Lung (tissue), 12 donors: ENCODE data around the gene DAPP1. TPM values are rescaled to one million over a fixed set of nuclear protein-coding genes. Genes with fewer than 3 reads are reported as not detected.

Experiments used
- ATAC-seq: fragments of 200-7000 bp; cut with Tn5 transposase; one replicate; pipeline ENCODE4 v1.9.1; 2020; ENCODE audit warnings: moderate number of reproducible peaks; ENCODE audit not compliant: insufficient read depth, low FRiP score
- DNase-seq, 3 donors: peaks; one replicate each; pipeline ENCODE4 v3.0.0-alpha.2; 2013 to 2017
- H3K27ac ChIP-seq, 2 donors: one replicate each; pipeline ENCODE4 v1.5.1; 2013; ENCODE audit warnings: mild to moderate bottlenecking in 2 of 2, moderate library complexity in 2 of 2, control low read depth in 1 of 2, inconsistent platforms in 1 of 2, low read depth in 1 of 2, low read length in 1 of 2
- H3K27me3 ChIP-seq, 3 donors: one replicate each; pipeline ENCODE4 v1.5.1; 2013; ENCODE audit warnings: low read length in 2 of 3; ENCODE audit not compliant: control insufficient read depth in 3 of 3, insufficient read depth in 3 of 3
- H3K36me3 ChIP-seq, 4 donors: one replicate each; pipeline ENCODE4 v1.5.1; 2013; ENCODE audit warnings: low read length in 4 of 4, mild to moderate bottlenecking in 1 of 4, moderate library complexity in 1 of 4; ENCODE audit not compliant: control insufficient read depth in 4 of 4, insufficient read depth in 4 of 4
- H3K4me1 ChIP-seq, 5 donors: one replicate each; pipeline ENCODE4 v1.5.1; 2013; ENCODE audit warnings: low read length in 5 of 5, mild to moderate bottlenecking in 2 of 5, moderate library complexity in 1 of 5; ENCODE audit not compliant: control insufficient read depth in 5 of 5, insufficient read depth in 5 of 5
- H3K4me3 ChIP-seq: one replicate; pipeline ENCODE4 v1.5.1; 2013; ENCODE audit warnings: mild to moderate bottlenecking, control low read depth, moderate library complexity
- H3K9ac ChIP-seq, 2 donors: one replicate each; pipeline ENCODE4 v1.5.1; 2013; ENCODE audit warnings: low read length in 2 of 2, control low read depth in 1 of 2; ENCODE audit not compliant: insufficient read depth in 1 of 2
- H3K9me3 ChIP-seq, 4 donors: one replicate each; pipeline ENCODE4 v1.5.1; 2013; ENCODE audit warnings: low read length in 3 of 4, mild to moderate bottlenecking in 1 of 4, moderate library complexity in 1 of 4; ENCODE audit not compliant: control insufficient read depth in 4 of 4, insufficient read depth in 3 of 4
- CTCF ChIP-seq: IDR thresholded peaks from 2 replicates; pipeline ENCODE4 v1.5.1; 2012; ENCODE audit warnings: mild to moderate bottlenecking; ENCODE audit errors: control extremely low read depth, extremely low read depth
- WGBS, 2 donors: extraction: QIAGEN DNeasy Blood & Tissue Kit; methylation state at CpG; one replicate each; pipeline ENCODE4 v1.1.7; 2013; 5-methylcytosine and 5-hydroxymethylcytosine counted together
- polyA plus RNA-seq, 2 donors: library from polyadenylated mRNA; stranded (reverse); fragments of 200-250 nt; gene quantifications; one replicate each; pipeline ENCODE4 v1.2.1, GENCODE V29; 2013
- total RNA-seq, 2 donors: library from RNA; depleted of rRNA in 1 of 2; stranded (reverse); fragments of >200 nt in 1 of 2; gene quantifications; one replicate each; pipeline ENCODE4 v1.2.1, GENCODE V29; 2014 to 2021
- donor health status: control.
- donor health status: control.
- donor health status: Bipolar disorder and iron deficiency.
- donor health status: healthy.
- donor health status: DM: yes; HTN: yes; CAD: no.

DAPP1 gene
- total and polyA plus RNA-seq, 4 donors, result 2.6 to 24.6 (median 11.7) TPM

GRCh38 chr4:99838927-99839326 is 22.3 kb downstream of the DAPP1 start:
- no peaks in the 10 kb centered on the region for H3K36me3 ChIP-seq
- H3K4me3 ChIP-seq, result no peak overlapping the region
- peaks cover 0 to 5% (median 0%) of the 10 kb centered on the region in 5 donors for H3K4me1 ChIP-seq
- H3K27ac ChIP-seq, result no peak overlapping the region
- H3K9me3 ChIP-seq, result no peaks in the 10 kb centered on the region
- H3K9ac ChIP-seq, result no peak overlapping the region
- 46 to 89% methylated on average over 2 of the region's 2 CpGs for WGBS, 2 donors
- H3K27me3 ChIP-seq, result no peaks in the 10 kb centered on the region
- no peak for DNase-seq
- TF ChIP-seq CTCF, result no peak
- no peak for ATAC-seq

- TF ChIP-seq CTCF, result no peak
Observed at GRCh38 chr4:99841129-99841528, 24.5 kb downstream of the DAPP1 start.

GRCh38 chr4:99843413-99843812 is 26.8 kb downstream of the DAPP1 start:
- H3K36me3 ChIP-seq, result no peaks in the 10 kb centered on the region
- no peaks in the 10 kb centered on the region for H3K9me3 ChIP-seq
- no peak for ATAC-seq
- TF ChIP-seq CTCF, result no peak
- no peak overlapping the region for H3K27ac ChIP-seq
- H3K4me1 ChIP-seq, result no peaks in the 10 kb centered on the region
- no peaks in the 10 kb centered on the region for H3K27me3 ChIP-seq
- DNase-seq, result no peak
- no peak overlapping the region for H3K4me3 ChIP-seq
- H3K9ac ChIP-seq, result no peak overlapping the region

More at GRCh38 chr4:99841129-99841528, 24.5 kb downstream of the DAPP1 start:
- no peak overlapping the region for H3K4me3 ChIP-seq
- H3K36me3 ChIP-seq, result no peaks in the 10 kb centered on the region
- no peak overlapping the region for H3K9ac ChIP-seq
- no peak for DNase-seq
- H3K4me1 ChIP-seq, result no peaks in the 10 kb centered on the region
- H3K9me3 ChIP-seq, result no peaks in the 10 kb centered on the region
- H3K27me3 ChIP-seq, result no peaks in the 10 kb centered on the region
- WGBS, 2 donors, result 91 to 93% methylated on average over 4 of the region's 4 CpGs
- ATAC-seq, result no peak
- no peak overlapping the region for H3K27ac ChIP-seq

GRCh38 chr4:99844048-99844447 is 27.4 kb downstream of the DAPP1 start:
- no peak for DNase-seq
- no peak overlapping the region for H3K4me3 ChIP-seq
- no peak for ATAC-seq
- H3K9me3 ChIP-seq, result no peaks in the 10 kb centered on the region
- H3K36me3 ChIP-seq, result no peaks in the 10 kb centered on the region
- no peak overlapping the region for H3K27ac ChIP-seq
- 75 to 81% methylated on average over 7 of the region's 7 CpGs for WGBS, 2 donors
- H3K4me1 ChIP-seq, result no peaks in the 10 kb centered on the region
- H3K27me3 ChIP-seq, result no peaks in the 10 kb centered on the region
- H3K9ac ChIP-seq, result no peak overlapping the region
- TF ChIP-seq CTCF, result no peak
